SK-MEL-5 (cell line): ENCODE results near the gene HOXB3. TPM values are rescaled to one million over a fixed set of nuclear protein-coding genes. Genes with fewer than 3 reads are reported as not detected.

Source experiments
- small RNA-seq, 2 experiments: library from RNA; depleted of rRNA; stranded (forward); fragments of <200 nt; gene quantifications; one replicate each; pipeline ENCODE3, GENCODE V24; 2014
- total RNA-seq: library from RNA; depleted of rRNA; stranded (reverse); fragments of >200 nt; shearing (Covaris generic); gene quantifications from 2 replicates; pipeline ENCODE4 v1.2.3, GENCODE V29; 2014; rRNA removed

The HOXB3 gene
- total RNA-seq, 1 experiment from 2014 or later = 1.1 TPM

Small RNAs within 50 kb of the gene (small RNA-seq; reads per million reads assigned to genes)
- gene MIR196A1 = 0.02 to 0.19 reads per million in 2 experiments

Other genes starting within 250 kb of the HOXB3 start
- not detected in 2 replicates for gene SKAP1, start 160.0 kb downstream of the HOXB3 start, total RNA-seq
- gene HOXB1, start 59.2 kb downstream of the HOXB3 start, total RNA-seq = not detected in 2 replicates
- gene HOXB2, start 45.1 kb downstream of the HOXB3 start, total RNA-seq = not detected in 2 replicates
- 0.16 and 0.48 TPM in 2 replicates for gene HOXB4, start 11.9 kb downstream of the HOXB3 start, total RNA-seq
- gene HOXB5, start 3.5 kb upstream of the HOXB3 start, total RNA-seq = not detected in 2 replicates
- gene HOXB6, start 14.7 kb upstream of the HOXB3 start, total RNA-seq = 2.8 and 5.2 TPM in 2 replicates
- 8.9 and 12.1 TPM in 2 replicates for gene HOXB7, start 20.8 kb upstream of the HOXB3 start, total RNA-seq
- gene HOXB8, start 25.1 kb upstream of the HOXB3 start, total RNA-seq = 0.69 and 1.6 TPM in 2 replicates
- 2.2 and 3.3 TPM in 2 replicates for gene HOXB9, start 36.1 kb upstream of the HOXB3 start, total RNA-seq
- gene PRAC1, start 132.3 kb upstream of the HOXB3 start, total RNA-seq = not detected in 2 replicates
- 0.56 and 0.71 TPM in 2 replicates for gene PRAC2, start 132.9 kb upstream of the HOXB3 start, total RNA-seq
- 3.7 and 4.8 TPM in 2 replicates for gene HOXB13, start 138.5 kb upstream of the HOXB3 start, total RNA-seq
- gene TTLL6, start 227.0 kb upstream of the HOXB3 start, total RNA-seq = 1.7 and 2.1 TPM in 2 replicates
- gene CALCOCO2, start 240.8 kb upstream of the HOXB3 start, total RNA-seq = 29.1 and 37.7 TPM in 2 replicates